H9 (cell line): ENCODE results near the gene RPL19. TPM values are rescaled to one million over a fixed set of nuclear protein-coding genes. Genes with fewer than 3 reads are reported as not detected.

Experiments used
- DNase-seq: peaks from one replicate; pipeline ENCODE4 v3.0.0-alpha.2; 2017
- H2AFZ ChIP-seq: one replicate; pipeline ENCODE4 v1.6.1; 2013; ENCODE audit warnings: mild to moderate bottlenecking, low read length, control low read depth, moderate library complexity
- H2AK5ac ChIP-seq: 2 replicates; pipeline ENCODE4 v1.6.1; 2013; ENCODE audit warnings: low read length, control low read depth, mixed read lengths; ENCODE audit not compliant: insufficient read length
- H2BK120ac ChIP-seq: one replicate; pipeline ENCODE4 v1.6.1; 2013; ENCODE audit warnings: low read depth, mild to moderate bottlenecking, low read length, control low read depth, inconsistent platforms; ENCODE audit not compliant: poor library complexity, severe bottlenecking
- H2BK12ac ChIP-seq: 2 replicates; pipeline ENCODE4 v1.6.1; 2013; ENCODE audit warnings: low read length, control low read depth, mixed read lengths, low read depth; ENCODE audit not compliant: insufficient read length
- H2BK15ac ChIP-seq: 2 replicates; pipeline ENCODE4 v1.6.1; 2013; ENCODE audit warnings: low read depth, low read length, control low read depth
- H2BK20ac ChIP-seq: one replicate; pipeline ENCODE4 v1.6.1; 2013; ENCODE audit warnings: low read depth, mild to moderate bottlenecking, low read length, control low read depth, inconsistent platforms; ENCODE audit not compliant: poor library complexity, severe bottlenecking
- H2BK5ac ChIP-seq: 2 replicates; pipeline ENCODE4 v1.6.1; 2013; ENCODE audit warnings: low read length, control low read depth, mixed read lengths; ENCODE audit not compliant: insufficient read length
- H3K14ac ChIP-seq: 2 replicates; pipeline ENCODE4 v1.6.1; 2013; ENCODE audit warnings: low read length, control low read depth; ENCODE audit not compliant: insufficient read depth
- H3K18ac ChIP-seq: 2 replicates; pipeline ENCODE4 v1.6.1; 2013; ENCODE audit warnings: low read depth, mild to moderate bottlenecking, mixed read lengths, low read length, control low read depth; ENCODE audit not compliant: insufficient read length
- H3K23ac ChIP-seq: 2 replicates; pipeline ENCODE4 v1.6.1; 2013; ENCODE audit warnings: low read length, control low read depth, mixed read lengths, low read depth; ENCODE audit not compliant: insufficient read length
- H3K23me2 ChIP-seq: 2 replicates; pipeline ENCODE4 v1.6.1; 2013; ENCODE audit warnings: low read depth, mild to moderate bottlenecking, mixed read lengths, low read length, control low read depth; ENCODE audit not compliant: insufficient read length, poor library complexity, severe bottlenecking
- H3K27ac ChIP-seq: 2 replicates; pipeline ENCODE4 v1.5.1; 2013; ENCODE audit warnings: low read length, control low read depth, mixed read lengths, low read depth; ENCODE audit not compliant: insufficient read length
- H3K27me3 ChIP-seq: 2 replicates; pipeline ENCODE4 v1.6.1; 2013; ENCODE audit warnings: low read length, control low read depth, inconsistent platforms; ENCODE audit not compliant: insufficient read depth
- H3K4ac ChIP-seq: 2 replicates; pipeline ENCODE4 v1.6.1; 2013; ENCODE audit warnings: low read depth, mild to moderate bottlenecking, control low read depth, inconsistent platforms, low read length, moderate library complexity
- H3K4me1 ChIP-seq: 2 replicates; pipeline ENCODE4 v1.6.1; 2013; ENCODE audit warnings: low read length, control low read depth, inconsistent platforms; ENCODE audit not compliant: insufficient read depth
- H3K4me2 ChIP-seq: 2 replicates; pipeline ENCODE4 v1.6.1; 2013; ENCODE audit warnings: low read length, control low read depth, mixed read lengths; ENCODE audit not compliant: insufficient read length, insufficient read depth
- H3K56ac ChIP-seq: 2 replicates; pipeline ENCODE4 v1.6.1; 2013; ENCODE audit warnings: low read depth, mild to moderate bottlenecking, mixed read lengths, low read length, control low read depth; ENCODE audit not compliant: insufficient read length
- H3K79me1 ChIP-seq: 2 replicates; pipeline ENCODE4 v1.6.1; 2013; ENCODE audit warnings: low read depth, mild to moderate bottlenecking, moderate library complexity, low read length, control low read depth, inconsistent platforms; ENCODE audit not compliant: insufficient read depth, poor library complexity, severe bottlenecking
- H3K79me2 ChIP-seq: 2 replicates; pipeline ENCODE4 v1.6.1; 2013; ENCODE audit warnings: low read length, control low read depth, inconsistent platforms; ENCODE audit not compliant: insufficient read depth
- H3K9ac ChIP-seq: 2 replicates; pipeline ENCODE4 v1.6.1; 2013; ENCODE audit warnings: low read length, control low read depth, mixed read lengths; ENCODE audit not compliant: insufficient read length; ENCODE audit errors: extremely low read depth
- H3K9me3 ChIP-seq: one replicate; pipeline ENCODE4 v1.6.1; 2013; ENCODE audit warnings: low read depth, low read length, inconsistent platforms; ENCODE audit not compliant: control insufficient read depth
- H3T11ph ChIP-seq: one replicate; pipeline ENCODE4 v1.6.1; 2013; ENCODE audit warnings: mild to moderate bottlenecking, low read length, control low read depth, inconsistent platforms
- H4K20me1 ChIP-seq: one replicate; pipeline ENCODE4 v1.6.1; 2013; ENCODE audit not compliant: control insufficient read depth, insufficient read length, insufficient read depth
- H4K5ac ChIP-seq: 2 replicates; pipeline ENCODE4 v1.6.1; 2013; ENCODE audit warnings: low read depth, mild to moderate bottlenecking, mixed read lengths, low read length, control low read depth; ENCODE audit not compliant: insufficient read length
- H4K8ac ChIP-seq: replicated peaks from 2 replicates; pipeline ENCODE4 v1.6.1; 2013; ENCODE audit warnings: low read length, control low read depth, mixed read lengths, low read depth; ENCODE audit not compliant: insufficient read length
- H4K91ac ChIP-seq: 2 replicates; pipeline ENCODE4 v1.6.1; 2013; ENCODE audit warnings: low read depth, mild to moderate bottlenecking, moderate library complexity, mixed read lengths, low read length, control low read depth; ENCODE audit not compliant: insufficient read length
- H3K27ac Mint-ChIP-seq, 3 experiments: 2 replicates in 2 of 3; 3 replicates in 1 of 3; pipeline ENCODE4 v1.8.0; 2020 to 2021; ENCODE audit warnings: mixed read lengths in 3 of 3, mild to moderate bottlenecking in 1 of 3, moderate library complexity in 1 of 3
- H3K27me3 Mint-ChIP-seq: 2 replicates; pipeline ENCODE4 v1.8.0; 2021; ENCODE audit warnings: low read depth, mild to moderate bottlenecking, moderate library complexity, mixed read lengths
- H3K36me3 Mint-ChIP-seq, 3 experiments: 2 replicates in 2 of 3; 3 replicates in 1 of 3; pipeline ENCODE4 v1.8.0; 2020 to 2021; ENCODE audit warnings: low read depth in 3 of 3, mixed read lengths in 3 of 3; ENCODE audit not compliant: insufficient read depth in 1 of 3
- H3K4me1 Mint-ChIP-seq, 2 experiments: 2 replicates each; pipeline ENCODE4 v1.8.0; 2020; ENCODE audit warnings: mixed read lengths in 2 of 2
- H3K4me3 Mint-ChIP-seq, 2 experiments: 2 replicates in 1 of 2; 3 replicates in 1 of 2; pipeline ENCODE4 v1.8.0; 2020 to 2021; ENCODE audit warnings: mild to moderate bottlenecking in 2 of 2, mixed read lengths in 2 of 2, moderate library complexity in 1 of 2
- H3K9me3 Mint-ChIP-seq, 2 experiments: 2 replicates in 1 of 2; 3 replicates in 1 of 2; pipeline ENCODE4 v1.8.0; 2020; ENCODE audit warnings: mild to moderate bottlenecking in 2 of 2, mixed read lengths in 2 of 2, moderate library complexity in 1 of 2
- WGBS: extraction: QIAGEN DNeasy Blood & Tissue Kit; methylation state at CpG from one replicate; pipeline ENCODE4 v1.1.7; 2013; ENCODE audit warnings: missing lambda C conversion rate, low lambda C conversion rate, mixed read lengths; ENCODE audit not compliant: insufficient read length; ENCODE audit errors: extremely low coverage; 5-methylcytosine and 5-hydroxymethylcytosine counted together
- total RNA-seq: library from RNA; stranded (reverse); gene quantifications from 2 replicates; pipeline ENCODE4 v1.2.1, GENCODE V29; 2021
- TF ChIP-seq, protein P1 (sequence below): fragments of 200-600 bp; sonication (generic); conservative IDR thresholded peaks from 3 replicates; pipeline ENCODE4 v1.8.0; 2021; ENCODE audit warnings: antibody characterized with exemption, mild to moderate bottlenecking

RPL19 gene
- total RNA-seq, 1 experiment from 2014 or later = 2,038 TPM

DNA sequence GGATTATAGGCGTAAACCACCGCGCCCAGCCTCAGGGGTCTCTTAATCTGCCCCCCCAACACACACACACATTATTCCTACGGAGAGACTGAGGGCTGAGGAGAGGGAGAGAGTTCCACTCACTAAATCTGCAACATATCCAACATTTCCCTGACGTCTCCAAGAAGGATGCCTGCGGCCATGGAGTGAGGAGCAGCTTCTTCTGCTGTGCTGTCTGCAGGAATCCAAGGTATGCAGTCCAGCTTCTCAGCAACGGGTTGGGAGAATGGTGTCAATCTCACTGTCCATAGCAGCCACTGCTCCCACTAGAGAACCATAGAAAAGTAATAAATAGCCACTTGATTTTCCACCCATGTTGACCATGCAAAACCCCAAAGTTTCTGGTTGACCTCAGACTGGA is 43.6 kb upstream of the RPL19 start:
- no peak overlapping the region for H4K5ac ChIP-seq
- Mint-ChIP-seq H3K4me1 (peaks cover 12 to 28% of the 10 kb centered on the region in 2 experiments), H3K36me3 (peaks cover 0 to 5% (median 0%) of the 10 kb centered on the region in 3 experiments; a peak in 1 of 7 replicates), H3K4me3 (no peak overlapping the region), H3K27me3 (peaks cover 23% of the 10 kb centered on the region), H3K9me3 (peaks cover 6 to 9% of the 10 kb centered on the region in 2 experiments; a peak in 3 of 5 replicates), H3K27ac (peak overlapping the region in 1 of 3 experiments; percentile 59; a peak in 1 of 7 replicates)
- H4K8ac ChIP-seq = no peak overlapping the region
- no peaks in the 10 kb centered on the region for H3K79me2 ChIP-seq
- no peak overlapping the region for H2BK12ac ChIP-seq
- H3K14ac ChIP-seq = no peak overlapping the region
- no peak overlapping the region for H2BK5ac ChIP-seq
- H3K9ac ChIP-seq = no peak overlapping the region
- no peak overlapping the region for H3K4ac ChIP-seq
- no peak overlapping the region for H2BK20ac ChIP-seq
- no CpG with 5 or more reads among the region's 7 CpGs for WGBS
- no peaks in the 10 kb centered on the region for H3K79me1 ChIP-seq
- H2AFZ ChIP-seq = no peak overlapping the region
- no peak overlapping the region for H3K27ac ChIP-seq
- no peaks in the 10 kb centered on the region for H4K20me1 ChIP-seq
- H3T11ph ChIP-seq = no peak overlapping the region
- H3K9me3 ChIP-seq = no peaks in the 10 kb centered on the region
- no peak for DNase-seq
- no peak overlapping the region for H2BK15ac ChIP-seq
- H2BK120ac ChIP-seq = no peak overlapping the region
- H3K56ac ChIP-seq = no peak overlapping the region
- no peak overlapping the region for H3K18ac ChIP-seq
- H3K23me2 ChIP-seq = peaks cover 12% of the 10 kb centered on the region
- TF ChIP-seq, protein P1, sequence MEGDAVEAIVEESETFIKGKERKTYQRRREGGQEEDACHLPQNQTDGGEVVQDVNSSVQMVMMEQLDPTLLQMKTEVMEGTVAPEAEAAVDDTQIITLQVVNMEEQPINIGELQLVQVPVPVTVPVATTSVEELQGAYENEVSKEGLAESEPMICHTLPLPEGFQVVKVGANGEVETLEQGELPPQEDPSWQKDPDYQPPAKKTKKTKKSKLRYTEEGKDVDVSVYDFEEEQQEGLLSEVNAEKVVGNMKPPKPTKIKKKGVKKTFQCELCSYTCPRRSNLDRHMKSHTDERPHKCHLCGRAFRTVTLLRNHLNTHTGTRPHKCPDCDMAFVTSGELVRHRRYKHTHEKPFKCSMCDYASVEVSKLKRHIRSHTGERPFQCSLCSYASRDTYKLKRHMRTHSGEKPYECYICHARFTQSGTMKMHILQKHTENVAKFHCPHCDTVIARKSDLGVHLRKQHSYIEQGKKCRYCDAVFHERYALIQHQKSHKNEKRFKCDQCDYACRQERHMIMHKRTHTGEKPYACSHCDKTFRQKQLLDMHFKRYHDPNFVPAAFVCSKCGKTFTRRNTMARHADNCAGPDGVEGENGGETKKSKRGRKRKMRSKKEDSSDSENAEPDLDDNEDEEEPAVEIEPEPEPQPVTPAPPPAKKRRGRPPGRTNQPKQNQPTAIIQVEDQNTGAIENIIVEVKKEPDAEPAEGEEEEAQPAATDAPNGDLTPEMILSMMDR = no peak
- no peak overlapping the region for H3K4me2 ChIP-seq
- no peak overlapping the region for H4K91ac ChIP-seq
- H2AK5ac ChIP-seq = no peak overlapping the region
- H3K27me3 ChIP-seq = no peaks in the 10 kb centered on the region; the same call in 1 of the 2 replicates
- no peaks in the 10 kb centered on the region for H3K4me1 ChIP-seq
- H3K23ac ChIP-seq = no peak overlapping the region
